Osteoblast (primary cell): ENCODE results near the gene INPP4B. TPM values are rescaled to one million over a fixed set of nuclear protein-coding genes. Genes with fewer than 3 reads are reported as not detected.

Source experiments
- DNase-seq: peaks from one replicate; pipeline ENCODE4 v3.0.0; 2011; ENCODE audit warnings: low spot score, mixed read lengths; ENCODE audit not compliant: insufficient read length; ENCODE audit errors: missing footprints
- H2AFZ ChIP-seq: 2 replicates; pipeline ENCODE4 v1.6.0; 2011; ENCODE audit warnings: mild to moderate bottlenecking, low read length
- H3K27ac ChIP-seq: 2 replicates; pipeline ENCODE4 v1.5.1; 2011; ENCODE audit warnings: mild to moderate bottlenecking, low read depth, low read length, moderate library complexity
- H3K27me3 ChIP-seq: 2 replicates; pipeline ENCODE4 v1.6.0; 2012; ENCODE audit warnings: mild to moderate bottlenecking, control low read depth, inconsistent platforms, low read length, moderate library complexity; ENCODE audit not compliant: insufficient read depth
- H3K36me3 ChIP-seq: 2 replicates; pipeline ENCODE4 v1.5.1; 2011; ENCODE audit warnings: mild to moderate bottlenecking, low read length, control low read depth, moderate library complexity; ENCODE audit not compliant: insufficient read depth
- H3K4me1 ChIP-seq: 2 replicates; pipeline ENCODE4 v1.5.1; 2011; ENCODE audit warnings: mild to moderate bottlenecking, low read length, control low read depth, moderate library complexity; ENCODE audit not compliant: insufficient read depth
- H3K4me2 ChIP-seq: 2 replicates; pipeline ENCODE4 v1.6.0; 2011; ENCODE audit warnings: mild to moderate bottlenecking, low read length; ENCODE audit not compliant: insufficient read depth
- H3K4me3 ChIP-seq: fragments of 200-600 bp; sonication (generic); 3 replicates; pipeline ENCODE4 v1.5.1; 2012; ENCODE audit warnings: mild to moderate bottlenecking, low read length, inconsistent platforms; ENCODE audit not compliant: insufficient read depth
- H3K79me2 ChIP-seq: 2 replicates; pipeline ENCODE4 v1.6.0; 2012; ENCODE audit warnings: mild to moderate bottlenecking, low read length, control low read depth, inconsistent platforms; ENCODE audit not compliant: insufficient read depth
- H3K9me3 ChIP-seq: 2 replicates; pipeline ENCODE4 v1.5.1; 2011; ENCODE audit warnings: low read depth, low read length, control low read depth
- H4K20me1 ChIP-seq: 2 replicates; pipeline ENCODE4 v1.6.0; 2012; ENCODE audit warnings: mild to moderate bottlenecking, low read length, control low read depth; ENCODE audit not compliant: insufficient read depth
- CTCF ChIP-seq: IDR thresholded peaks from 2 replicates; pipeline ENCODE4 v1.5.1; 2011; ENCODE audit warnings: mild to moderate bottlenecking, low read depth, low read length, moderate library complexity; ENCODE audit errors: extremely low read depth
- total RNA-seq: library from RNA; depleted of rRNA; stranded (reverse); fragments of >200 nt; gene quantifications from 2 replicates; pipeline ENCODE4 v1.2.3, GENCODE V29; 2012

Gene INPP4B
- total RNA-seq, 1 donor, result 11.6 TPM

DNA sequence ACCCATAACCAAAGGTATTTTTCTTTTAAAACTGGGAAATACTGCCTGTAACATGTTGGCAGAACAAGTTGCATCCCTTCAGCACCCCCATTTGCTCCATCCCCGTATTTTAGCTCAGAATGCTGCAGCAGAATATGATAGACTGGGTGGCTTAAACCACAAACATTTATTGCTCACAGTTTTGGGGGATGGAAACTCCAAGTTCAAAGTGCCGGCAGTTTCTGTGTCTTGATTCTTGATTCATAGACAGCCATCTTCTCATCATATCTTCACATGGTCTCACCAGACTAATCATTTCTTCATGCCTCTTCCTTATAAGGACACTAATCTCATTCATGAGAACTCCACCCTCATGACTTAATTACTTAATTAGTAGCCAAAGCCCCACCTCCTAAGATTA, 10.5 kb upstream of the INPP4B start:
- Histone ChIP-seq H2AFZ (no peak overlapping the region), H3K4me3 (no peak overlapping the region), H3K79me2 (no peaks in the 10 kb centered on the region), H3K27me3 (no peaks in the 10 kb centered on the region), H3K9me3 (no peaks in the 10 kb centered on the region), H4K20me1 (no peaks in the 10 kb centered on the region), H3K27ac (no peak overlapping the region), H3K36me3 (no peaks in the 10 kb centered on the region), H3K4me1 (no peaks in the 10 kb centered on the region), H3K4me2 (no peak overlapping the region)
- no peak for DNase-seq
- no peak for TF ChIP-seq CTCF

GRCh38 chr4:142850478-142850877, 4.4 kb upstream of the INPP4B start:
- DNase-seq, result no peak

DNA sequence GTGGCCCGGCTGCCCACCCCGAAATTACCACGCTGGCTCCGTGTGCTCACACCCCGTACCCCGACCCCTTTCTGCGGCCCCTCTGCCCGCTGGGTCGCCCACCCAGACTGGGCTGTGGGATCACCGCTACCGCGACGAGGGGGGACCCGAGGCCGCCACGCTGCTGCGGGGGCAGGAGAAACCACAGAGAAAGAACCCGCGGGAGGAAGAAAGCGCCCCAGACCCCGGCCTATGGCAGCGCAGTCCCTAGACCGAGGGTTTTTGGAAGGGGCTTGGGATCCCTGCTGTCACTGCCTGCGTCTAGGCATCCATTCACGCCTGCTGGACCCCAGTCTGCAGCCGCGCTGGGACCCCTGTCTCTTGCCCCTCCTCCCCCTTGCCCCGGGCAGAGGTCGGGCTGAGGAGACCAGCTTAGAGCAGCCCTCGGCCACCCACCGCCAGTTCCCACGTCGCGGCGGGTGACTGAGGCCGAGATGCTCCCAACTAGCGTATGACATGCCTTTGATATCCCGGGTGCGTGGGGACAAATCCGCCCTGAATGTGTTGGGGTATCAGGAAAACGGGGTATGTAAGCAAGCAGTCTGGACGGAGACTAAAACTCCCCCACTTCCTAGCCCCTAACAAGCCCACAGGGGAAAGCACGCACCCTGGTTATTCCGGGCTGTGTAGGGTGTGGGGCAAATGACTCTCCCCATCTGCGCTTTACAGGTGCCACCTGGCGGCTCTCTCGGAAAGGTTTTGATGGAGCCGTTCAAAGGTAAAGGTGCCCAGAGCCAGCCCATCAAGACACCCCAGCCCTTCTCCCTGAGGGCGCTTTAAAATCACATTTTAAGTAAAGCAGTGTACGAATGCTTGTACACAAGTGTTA, 862 bp upstream of the INPP4B start:
- Histone ChIP-seq H4K20me1 (no peaks in the 10 kb centered on the region), H3K4me2 (peak overlapping the region; percentile 94), H3K79me2 (no peaks in the 10 kb centered on the region), H3K36me3 (no peaks in the 10 kb centered on the region), H3K4me3 (peak overlapping the region; percentile 83), H3K4me1 (peaks cover 10% of the 10 kb centered on the region), H3K27me3 (peaks cover 19% of the 10 kb centered on the region), H3K9me3 (no peaks in the 10 kb centered on the region), H3K27ac (no peak overlapping the region), H2AFZ (peak overlapping the region; percentile 92)
- TF ChIP-seq CTCF, result peak; percentile 31
- DNase-seq, result no peak

More at GRCh38 chr4:142850478-142850877, 4.4 kb upstream of the INPP4B start:
- Histone ChIP-seq H3K4me2 (no peak overlapping the region), H3K79me2 (no peaks in the 10 kb centered on the region), H3K36me3 (no peaks in the 10 kb centered on the region), H3K4me1 (peaks cover 6% of the 10 kb centered on the region), H4K20me1 (no peaks in the 10 kb centered on the region), H3K27me3 (peaks cover 14% of the 10 kb centered on the region), H3K27ac (no peak overlapping the region), H3K9me3 (no peaks in the 10 kb centered on the region), H3K4me3 (no peak overlapping the region), H2AFZ (no peak overlapping the region)
- peak; percentile 58 for TF ChIP-seq CTCF

- peak overlapping the region; percentile 92 for H2AFZ ChIP-seq
- H3K4me1 ChIP-seq, result peaks cover 10% of the 10 kb centered on the region
- no peaks in the 10 kb centered on the region for H3K79me2 ChIP-seq
- H3K27ac ChIP-seq, result peak overlapping the region; percentile 44
- no peak for TF ChIP-seq CTCF
- peak overlapping the region; percentile 94 for H3K4me2 ChIP-seq
- peak overlapping the region; percentile 83 for H3K4me3 ChIP-seq
- H3K9me3 ChIP-seq, result no peaks in the 10 kb centered on the region
- peaks cover 19% of the 10 kb centered on the region for H3K27me3 ChIP-seq
- peak; percentile 72 for DNase-seq
- no peaks in the 10 kb centered on the region for H4K20me1 ChIP-seq
- no peaks in the 10 kb centered on the region for H3K36me3 ChIP-seq
These were observed 601 bp downstream of the INPP4B start for GRCh38 chr4:142845293-142846107.
